B cell (primary cell): ENCODE data around the gene CELSR3. TPM values are rescaled to one million over a fixed set of nuclear protein-coding genes. Genes with fewer than 3 reads are reported as not detected.

Experiments
- ATAC-seq: fragments of 200-7000 bp; cut with Tn5 transposase; one replicate; pipeline ENCODE4 v1.10.0; 2021; ENCODE audit warnings: low read depth, mild to moderate bottlenecking, moderate number of reproducible peaks, moderate library complexity
- CTCF ChIA-PET: fragments of 350-600 bp; sonication (Branson Sonifier 250); formaldehyde crosslinking; loops from one replicate; lab custom pipeline; 2021; ENCODE audit warnings: antibody characterized with exemption, inconsistent platforms; lab: Charles Lee
- POLR2A ChIA-PET: fragments of 350-600 bp; sonication (Branson Sonifier 250); formaldehyde crosslinking; loops from one replicate; lab custom pipeline; 2021; ENCODE audit warnings: antibody characterized with exemption; lab: Charles Lee
- DNase-seq: peaks from one replicate; pipeline ENCODE4 v3.0.0; 2013
- H2AFZ ChIP-seq: 2 replicates; pipeline ENCODE4 v1.6.1; 2012; ENCODE audit warnings: mild to moderate bottlenecking, low read depth, low read length; ENCODE audit not compliant: insufficient read depth, poor library complexity, severe bottlenecking
- H3K27ac ChIP-seq, 2 donors: 1 replicate in 1 of 2; 2 replicates in 1 of 2; pipeline ENCODE4 v1.5.1; 2012 to 2013; ENCODE audit warnings: low read length in 2 of 2, mild to moderate bottlenecking in 2 of 2, moderate library complexity in 1 of 2
- H3K27me3 ChIP-seq, 4 experiments: fragments of 200-600 bp in 1 of 4; sonication (generic) in 1 of 4; replicated peaks in 1 of 4; 1 replicate in 2 of 4; 2 replicates in 2 of 4; pipeline versions ENCODE4 v1.6.1 to v1.7.0; 2013 to 2016; ENCODE audit warnings: low read length in 3 of 4, mild to moderate bottlenecking in 2 of 4, mixed read lengths in 1 of 4, moderate library complexity in 1 of 4; ENCODE audit not compliant: insufficient read depth in 4 of 4, control insufficient read depth in 3 of 4; ENCODE audit errors: control extremely low read depth in 1 of 4
- H3K36me3 ChIP-seq, 2 experiments: replicated peaks in 1 of 2; 1 replicate in 1 of 2; 2 replicates in 1 of 2; pipeline versions ENCODE4 v1.6.1 to v1.7.1; 2013; ENCODE audit warnings: low read length in 1 of 2; ENCODE audit not compliant: insufficient read depth in 2 of 2, control insufficient read depth in 1 of 2; ENCODE audit errors: control extremely low read depth in 1 of 2, extremely low read depth in 1 of 2
- H3K4me1 ChIP-seq, 2 donors: fragments of 200-600 bp in 1 of 2; sonication (generic) in 1 of 2; 1 replicate in 1 of 2; 2 replicates in 1 of 2; pipeline versions ENCODE4 v1.5.1 to v1.6.1; 2013 to 2017; ENCODE audit warnings: low read length in 2 of 2; ENCODE audit not compliant: control insufficient read depth in 2 of 2, insufficient read depth in 2 of 2
- H3K4me2 ChIP-seq: replicated peaks from 2 replicates; pipeline ENCODE3; 2012; ENCODE audit warnings: mild to moderate bottlenecking, low read depth, low read length; ENCODE audit not compliant: poor library complexity, severe bottlenecking
- H3K4me3 ChIP-seq, 5 experiments: fragments of 200-600 bp in 1 of 5; sonication (generic) in 1 of 5; 1 replicate in 3 of 5; 2 replicates in 2 of 5; pipeline versions ENCODE4 v1.5.1 to v1.7.0; 2011 to 2016; ENCODE audit warnings: low read length in 4 of 5, mild to moderate bottlenecking in 4 of 5, low read depth in 2 of 5, control low read depth in 1 of 5, moderate library complexity in 1 of 5; ENCODE audit not compliant: insufficient read depth in 1 of 5; ENCODE audit errors: control extremely low read depth in 1 of 5, extremely low read depth in 1 of 5
- H3K79me2 ChIP-seq: fragments of 200-600 bp; sonication (generic); one replicate; pipeline ENCODE4 v1.6.0; 2016; ENCODE audit warnings: low read length; ENCODE audit not compliant: control insufficient read depth, insufficient read depth
- H3K9ac ChIP-seq: fragments of 200-600 bp; sonication (generic); 2 replicates; pipeline ENCODE4 v1.6.1; 2017; ENCODE audit warnings: mild to moderate bottlenecking, low read length, moderate library complexity
- H3K9me3 ChIP-seq, 3 donors: one replicate each; pipeline versions ENCODE4 v1.6.1 to v1.7.1; 2013; ENCODE audit warnings: low read length in 2 of 3; ENCODE audit not compliant: control insufficient read depth in 2 of 3, insufficient read depth in 1 of 3; ENCODE audit errors: control extremely low read depth in 1 of 3
- H4K20me1 ChIP-seq: 2 replicates; pipeline ENCODE4 v1.6.0; 2012; ENCODE audit warnings: mild to moderate bottlenecking, low read length; ENCODE audit not compliant: insufficient read depth, control insufficient read depth, poor library complexity, severe bottlenecking
- H3K27ac Mint-ChIP-seq: one replicate; pipeline ENCODE4 v1.8.0; 2021; ENCODE audit warnings: mixed read lengths
- H3K27me3 Mint-ChIP-seq: one replicate; pipeline ENCODE4 v1.8.0; 2021; ENCODE audit warnings: mixed read lengths
- H3K4me1 Mint-ChIP-seq: one replicate; pipeline ENCODE4 v1.8.0; 2021; ENCODE audit warnings: mixed read lengths
- H3K4me3 Mint-ChIP-seq: one replicate; pipeline ENCODE4 v1.8.0; 2021; ENCODE audit warnings: mixed read lengths
- H3K9me3 Mint-ChIP-seq: one replicate; pipeline ENCODE4 v1.8.0; 2022; ENCODE audit warnings: mixed read lengths; ENCODE audit not compliant: insufficient read depth
- CTCF ChIP-seq: fragments of 200-600 bp; IDR thresholded peaks from one replicate; pipeline ENCODE4 v1.8.0; 2022; ENCODE audit warnings: antibody characterized with exemption, mild to moderate bottlenecking
- EZH2 ChIP-seq: IDR thresholded peaks from 2 replicates; pipeline ENCODE4 v1.6.1; 2012; ENCODE audit warnings: borderline replicate concordance, low read depth, mild to moderate bottlenecking, moderate library complexity, low read length; ENCODE audit not compliant: insufficient read depth, poor library complexity, severe bottlenecking
- WGBS: methylation state at CpG from one replicate; pipeline ENCODE4 v1.1.5; 2013; ENCODE audit warnings: missing lambda C conversion rate; ENCODE audit not compliant: insufficient coverage; 5-methylcytosine and 5-hydroxymethylcytosine counted together
- intact Hi-C: fragments of 100-400 bp; cut with micrococcal nuclease; formaldehyde crosslinking; loops from one replicate; pipeline ENCODE4 v1.10.0; 2022
- polyA plus RNA-seq: library from polyadenylated mRNA; depleted of rRNA; stranded (reverse); fragments of >200 nt; gene quantifications from 2 replicates; pipeline ENCODE4 v1.2.3, GENCODE V29; 2012
- total RNA-seq, 2 donors: library from RNA; stranded (reverse); fragments of 120-200 nt in 1 of 2; gene quantifications; 1 replicate in 1 of 2; 2 replicates in 1 of 2; pipeline versions ENCODE4 v1.2.3 to v1.2.4, GENCODE V29; 2013 to 2022

The CELSR3 gene
- total and polyA plus RNA-seq, 2 donors (not counting 1 experiment from before 2014, with no cell fraction given), result 2.4 to 2.5 TPM

- Histone ChIP-seq H3K27me3 (no peaks in the 10 kb centered on the region), H3K27ac (no peak overlapping the region), H3K79me2 (peaks cover 4% of the 10 kb centered on the region), H3K36me3 (peaks cover 1 to 53% of the 10 kb centered on the region in 2 experiments), H3K4me2 (no peak overlapping the region), H3K9me3 (no peaks in the 10 kb centered on the region), H3K4me1 (peaks cover 10 to 25% of the 10 kb centered on the region in 2 donors), H3K4me3 (no peak overlapping the region), H2AFZ (no peak overlapping the region), H3K9ac (no peak overlapping the region), H4K20me1 (peaks cover 23% of the 10 kb centered on the region)
- no peak overlapping the region for H3K4me3 Mint-ChIP-seq
- ChIA-PET POLR2A (no interaction called here), CTCF (interaction anchor here (0.6 to 1.0 kb wide), 3 partner anchors 287 to 467 kb away, joined by 3 read pairs; no protein-coding TSS in a partner anchor)
- 95% methylated on average over 18 of the region's 18 CpGs for WGBS
- TF ChIP-seq EZH2 (no peak), CTCF (no peak)
- DNase-seq (no peak), ATAC-seq (no peak)
- H3K27me3 Mint-ChIP-seq, result no peaks in the 10 kb centered on the region
- intact Hi-C loops, result loop anchor here (5.0 to 10.0 kb wide), 2 partner anchors 223 to 601 kb away; a partner anchor contains a TSS
- H3K27ac Mint-ChIP-seq, result peak overlapping the region; percentile 20
- H3K9me3 Mint-ChIP-seq, result no peaks in the 10 kb centered on the region
- H3K4me1 Mint-ChIP-seq, result peaks cover 22% of the 10 kb centered on the region
These were observed 25.5 kb upstream of the CELSR3 start for GRCh38 chr3:48688032-48688736.

- Histone ChIP-seq H3K27me3 (no peaks in the 10 kb centered on the region), H3K9ac (no peak overlapping the region), H3K4me2 (no peak overlapping the region), H3K9me3 (no peaks in the 10 kb centered on the region), H3K4me1 (peaks cover 10 to 25% of the 10 kb centered on the region in 2 donors), H3K4me3 (no peak overlapping the region), H3K79me2 (no peaks in the 10 kb centered on the region), H4K20me1 (peaks cover 14% of the 10 kb centered on the region), H3K36me3 (peaks cover 0 to 44% of the 10 kb centered on the region in 2 experiments), H3K27ac (no peak overlapping the region), H2AFZ (no peak overlapping the region)
- 60% methylated on average over 1 of the region's 3 CpGs for WGBS
- H3K4me1 Mint-ChIP-seq, result peaks cover 19% of the 10 kb centered on the region
- TF ChIP-seq EZH2, result no peak
- no peak for TF ChIP-seq CTCF
- H3K27ac Mint-ChIP-seq, result no peak overlapping the region
- DNase-seq (no peak), ATAC-seq (no peak)
- H3K9me3 Mint-ChIP-seq, result no peaks in the 10 kb centered on the region
- no peaks in the 10 kb centered on the region for H3K27me3 Mint-ChIP-seq
- ChIA-PET CTCF (interaction anchor here (1.5 to 2.0 kb wide), 4 partner anchors 25 to 286 kb away, joined by 3 to 7 read pairs (median 6); partner anchors contain the start of genes CELSR3 and SLC26A6), POLR2A (no interaction called here)
- no peak overlapping the region for H3K4me3 Mint-ChIP-seq
- intact Hi-C loops, result loop anchor here (5.0 to 10.0 kb wide), 2 partner anchors 222 to 600 kb away; a partner anchor contains a TSS
These were observed 24.6 kb upstream of the CELSR3 start for GRCh38 chr3:48687220-48687678.
